Stimulated activated CD4-positive, alpha-beta T cell treated with anti-CD3 and anti-CD28 coated beads, Interleukin-2, amount 100 ng/mL, for 24 hours (primary cell): ENCODE results near the gene MSANTD1.
"Not testable (repeated sequence)": the region's sequence is repeated elsewhere in the genome, so short reads cannot be mapped to it uniquely, and the experiment has no call there.

Experiments used
- DNase-seq, 2 donors: peaks; one replicate each; pipeline ENCODE4 v3.0.0-alpha.2; 2020

MSANTD1 gene

GRCh38 chr4:3291969-3292570 lies 43.1 kb downstream of the MSANTD1 start:
- DNase-seq: peak; percentile 28 to 43

GRCh38 chr4:3292571-3293400 lies 43.8 kb downstream of the MSANTD1 start, which contains the start of gene RGS12:
Gene RGS12 (plus strand): TSS chr4:3293021. CDS start chr4:3316171, 23,150 bp downstream.
- DNase-seq: peak; percentile 92 to 94

- peak in 1 of 2 donors; percentile 21 for DNase-seq
Observed at GRCh38 chr4:3293401-3294391, 44.7 kb downstream of the MSANTD1 start.

- peak in 1 of 2 donors; percentile 18 for DNase-seq
Observed at GRCh38 chr4:3294401-3295241, 45.7 kb downstream of the MSANTD1 start.

- DNase-seq: no peak
Observed at GRCh38 chr4:3295837-3296624, 47.1 kb downstream of the MSANTD1 start.

GRCh38 chr4:3296651-3297050 lies 47.7 kb downstream of the MSANTD1 start:
- no peak for DNase-seq

GRCh38 chr4:3297066-3297859 lies 48.3 kb downstream of the MSANTD1 start:
- no peak for DNase-seq

GRCh38 chr4:3299122-3299975 lies 50.4 kb downstream of the MSANTD1 start:
- no peak for DNase-seq

GRCh38 chr4:3299976-3300671 lies 51.2 kb downstream of the MSANTD1 start:
- DNase-seq: no peak

GRCh38 chr4:3300882-3301281 lies 51.9 kb downstream of the MSANTD1 start:
- DNase-seq: not testable (repeated sequence)

GRCh38 chr4:3301450-3302172 lies 52.7 kb downstream of the MSANTD1 start:
- no peak for DNase-seq

GRCh38 chr4:3302173-3302785 lies 53.3 kb downstream of the MSANTD1 start:
- peak; percentile 66 to 69 for DNase-seq

GRCh38 chr4:3302786-3303564 lies 54.0 kb downstream of the MSANTD1 start:
- DNase-seq: no peak

- DNase-seq: no peak
Observed at GRCh38 chr4:3303565-3303824, 54.5 kb downstream of the MSANTD1 start.

- no peak for DNase-seq
Observed at GRCh38 chr4:3303923-3304710, 55.2 kb downstream of the MSANTD1 start.
